Choroid plexus epithelial cell (primary cell): ENCODE data around the gene SPG7.

Source experiments
- DNase-seq: peaks from one replicate; pipeline ENCODE4 v3.0.0-alpha.2; 2010; ENCODE audit warnings: low read depth
- H3K4me3 ChIP-seq: 2 replicates; pipeline ENCODE4 v1.5.1; 2011; ENCODE audit warnings: low read depth, mild to moderate bottlenecking, control low read depth, low read length, moderate library complexity
- CTCF ChIP-seq: conservative IDR thresholded peaks from 2 replicates; pipeline ENCODE4 v1.5.1; 2011; ENCODE audit warnings: low read depth, mild to moderate bottlenecking, control low read depth, inconsistent platforms, low read length, moderate library complexity

Gene SPG7

DNA sequence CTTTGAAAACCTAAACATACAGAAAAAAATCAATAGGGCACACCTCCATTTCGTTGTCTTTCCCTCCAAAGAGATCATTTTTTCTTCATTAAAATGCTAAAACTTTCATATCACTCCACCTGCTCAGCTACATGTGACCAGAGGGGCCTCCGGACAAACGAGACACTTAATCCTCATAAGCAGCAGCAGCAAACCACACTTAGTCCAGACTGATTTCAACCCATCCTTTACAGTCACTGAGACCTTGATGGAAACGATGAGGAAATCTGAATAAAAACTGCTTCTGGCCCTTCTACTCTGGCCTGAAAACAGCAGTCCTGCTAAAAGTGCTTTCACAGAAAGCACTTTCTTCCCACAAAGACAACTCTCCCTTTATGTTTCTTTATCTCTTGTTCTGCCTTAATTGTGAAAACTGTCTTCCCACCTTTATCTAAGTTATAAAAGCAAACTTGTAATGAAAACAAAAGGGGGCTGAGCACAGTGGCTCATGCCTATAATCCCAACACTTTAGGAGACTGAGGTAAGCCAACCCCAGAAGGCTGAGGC, 22.4 kb upstream of the SPG7 start:
- DNase-seq, result no peak
- H3K4me3 ChIP-seq, result no peak overlapping the region
- no peak for TF ChIP-seq CTCF

DNA sequence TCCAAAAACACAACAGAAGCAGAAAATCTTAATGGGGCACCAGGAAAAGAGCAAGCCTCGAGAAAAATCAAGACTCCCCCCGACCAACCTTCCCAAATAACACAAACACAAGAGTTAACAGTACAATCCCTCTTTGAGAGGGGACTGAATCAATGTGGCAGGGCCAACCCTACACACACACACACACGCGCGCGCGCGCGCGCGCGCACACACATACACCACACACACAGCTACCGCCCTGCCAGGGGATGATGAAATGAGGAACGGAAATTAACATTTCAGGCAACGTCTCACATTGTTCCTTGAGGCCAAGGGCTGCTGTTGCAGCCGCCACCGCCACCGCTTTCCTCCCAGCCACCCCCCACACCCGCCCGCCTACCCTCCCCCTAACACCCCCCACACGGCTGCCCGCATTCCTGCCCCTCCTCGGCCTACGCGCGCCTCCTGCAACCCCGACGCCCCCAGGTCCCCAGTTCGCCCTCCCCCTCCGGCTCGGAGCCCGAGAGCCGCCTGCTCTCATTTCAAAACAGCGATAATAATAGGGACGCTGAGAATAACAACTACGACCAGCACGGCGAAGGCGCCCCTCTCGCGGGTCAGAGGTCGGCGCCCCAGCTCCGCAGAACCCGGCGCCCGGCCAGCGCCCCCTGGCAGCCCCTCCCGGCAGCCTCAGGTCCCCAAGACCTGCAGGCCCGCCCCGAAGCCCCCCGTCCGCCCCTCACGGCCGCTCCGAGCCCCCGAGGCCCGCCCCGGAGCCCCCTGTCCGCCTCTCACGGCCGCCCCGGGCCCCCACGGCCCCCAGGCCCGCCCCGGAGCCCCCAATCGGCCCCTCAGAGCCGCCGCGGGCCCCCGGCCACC, 18.9 kb upstream of the SPG7 start:
- TF ChIP-seq CTCF, result peak; percentile 37
- peak; percentile 97 for DNase-seq
- H3K4me3 ChIP-seq, result peak overlapping the region; percentile 71

- TF ChIP-seq CTCF, result no peak
- no peak for DNase-seq
- peak overlapping the region; percentile 71 for H3K4me3 ChIP-seq
These were observed 18.2 kb upstream of the SPG7 start for GRCh38 chr16:89489898-89490438.

- TF ChIP-seq CTCF, result no peak
- peak within 1 kb of the TSS; percentile 92 for H3K4me3 ChIP-seq
- DNase-seq, result peak; percentile 100
These were observed 17.6 kb upstream of the SPG7 start, which contains the start of gene ANKRD11 for GRCh38 chr16:89490439-89491237. TSS of gene ANKRD11 (minus strand) at chr16:89490561. CDS start at chr16:89317019, 173,542 bp downstream.

- DNase-seq, result peak; percentile 49
- H3K4me3 ChIP-seq, result peak overlapping the region; percentile 92
- peak; percentile 25 for TF ChIP-seq CTCF
These were observed 16.8 kb upstream of the SPG7 start for GRCh38 chr16:89491238-89491869.

GRCh38 chr16:89491974-89492687, 16.1 kb upstream of the SPG7 start:
- no peak for DNase-seq
- peak overlapping the region; percentile 92 for H3K4me3 ChIP-seq
- no peak for TF ChIP-seq CTCF
